C4-2B (cell line): Measurements from ENCODE around the gene SIN3A.

Experiments
- ZFX ChIP-seq: fragments of 450-650 bp; IDR thresholded peaks from 2 replicates; pipeline ENCODE4 v1.6.1; 2017
- TF ChIP-seq, protein P1 (sequence below): fragments of 450-650 bp; conservative IDR thresholded peaks from 2 replicates; pipeline ENCODE4 v1.5.1; 2017; ENCODE audit warnings: mild to moderate bottlenecking

DNA sequence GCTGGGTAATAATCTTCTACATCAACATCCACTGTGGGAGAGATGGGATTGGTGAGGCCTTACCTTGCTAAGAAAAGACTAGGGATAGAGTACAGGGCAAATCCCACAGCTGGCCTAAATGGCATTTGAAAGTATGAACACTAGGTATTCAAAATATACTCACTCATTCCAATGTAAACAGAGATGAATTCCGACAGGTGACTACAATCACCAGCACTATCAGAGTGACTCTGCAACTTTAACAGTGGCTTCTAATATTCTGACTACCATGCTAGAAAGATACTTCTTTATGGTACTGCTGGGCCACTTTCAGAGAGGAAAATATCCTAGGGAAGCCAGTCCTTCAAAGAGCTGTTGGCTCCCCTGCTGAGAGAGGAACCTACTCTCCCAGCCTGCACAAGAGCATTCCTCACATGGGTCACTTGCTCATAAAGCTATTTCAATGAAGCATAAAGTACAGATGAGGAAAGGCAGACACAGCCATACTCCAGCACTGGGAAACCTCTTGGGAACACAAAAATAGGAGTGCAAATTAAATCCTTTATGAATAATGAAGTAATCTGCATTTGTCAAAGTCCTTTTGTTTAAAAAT is 61.6 kb downstream of the SIN3A start:
- TF ChIP-seq, protein P1, sequence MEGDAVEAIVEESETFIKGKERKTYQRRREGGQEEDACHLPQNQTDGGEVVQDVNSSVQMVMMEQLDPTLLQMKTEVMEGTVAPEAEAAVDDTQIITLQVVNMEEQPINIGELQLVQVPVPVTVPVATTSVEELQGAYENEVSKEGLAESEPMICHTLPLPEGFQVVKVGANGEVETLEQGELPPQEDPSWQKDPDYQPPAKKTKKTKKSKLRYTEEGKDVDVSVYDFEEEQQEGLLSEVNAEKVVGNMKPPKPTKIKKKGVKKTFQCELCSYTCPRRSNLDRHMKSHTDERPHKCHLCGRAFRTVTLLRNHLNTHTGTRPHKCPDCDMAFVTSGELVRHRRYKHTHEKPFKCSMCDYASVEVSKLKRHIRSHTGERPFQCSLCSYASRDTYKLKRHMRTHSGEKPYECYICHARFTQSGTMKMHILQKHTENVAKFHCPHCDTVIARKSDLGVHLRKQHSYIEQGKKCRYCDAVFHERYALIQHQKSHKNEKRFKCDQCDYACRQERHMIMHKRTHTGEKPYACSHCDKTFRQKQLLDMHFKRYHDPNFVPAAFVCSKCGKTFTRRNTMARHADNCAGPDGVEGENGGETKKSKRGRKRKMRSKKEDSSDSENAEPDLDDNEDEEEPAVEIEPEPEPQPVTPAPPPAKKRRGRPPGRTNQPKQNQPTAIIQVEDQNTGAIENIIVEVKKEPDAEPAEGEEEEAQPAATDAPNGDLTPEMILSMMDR: no peak
- TF ChIP-seq ZFX: no peak
